ENCODE measurements around the gene BRSK2. TPM values are rescaled to one million over a fixed set of nuclear protein-coding genes. Genes with fewer than 3 reads are reported as not detected.

The BRSK2 gene
- total RNA-seq, 4 donors from 2014 or later: 0.26 to 0.30 TPM; not detected in 2

- Histone ChIP-seq H3K4me1 (no peaks in the 10 kb centered on the region), H3K27me3 (no peaks in the 10 kb centered on the region), H3K36me3 (peaks cover 57% of the 10 kb centered on the region), H3K4me3 (no peak overlapping the region), H3K9me3 (no peaks in the 10 kb centered on the region), H3K27ac (no peak overlapping the region)
- 75% methylated on average over 9 of the region's 9 CpGs for WGBS
- TF ChIP-seq POLR2A (IDR thresholded peaks at IDR 0.05): no peak
- TF ChIP-seq POLR2AphosphoS5 (IDR thresholded peaks at IDR 0.05): no peak
- no peak for DNase-seq (ENCODE audit: low spot score in 2 of 2)
Measured at GRCh38 chr11:1467270-1467669, 77.5 kb downstream of the BRSK2 start.

GRCh38 chr11:1468002-1468401 lies 78.3 kb downstream of the BRSK2 start:
- peaks cover 64% of the 10 kb centered on the region for H3K36me3 ChIP-seq

GRCh38 chr11:1468473-1469066 lies 78.8 kb downstream of the BRSK2 start:
- no peak overlapping the region for H3K27ac ChIP-seq
- WGBS: 93% methylated on average over 3 of the region's 19 CpGs
- TF ChIP-seq CTCF (IDR thresholded peaks at IDR 0.05) (no peak), POLR2A (IDR thresholded peaks at IDR 0.05) (no peak), POLR2AphosphoS5 (IDR thresholded peaks at IDR 0.05) (no peak), EP300 (IDR thresholded peaks at IDR 0.05) (no peak)

More at GRCh38 chr11:1468002-1468401, 78.3 kb downstream of the BRSK2 start:
- Histone ChIP-seq H3K4me3 (no peak overlapping the region), H3K27me3 (no peaks in the 10 kb centered on the region), H3K9me3 (no peaks in the 10 kb centered on the region), H3K27ac (no peak overlapping the region), H3K4me1 (no peaks in the 10 kb centered on the region)
- 83% methylated on average over 5 of the region's 18 CpGs for WGBS
- no peak for DNase-seq (ENCODE audit: low spot score in 2 of 2)
- TF ChIP-seq CTCF (IDR thresholded peaks at IDR 0.05): no peak
- no peak for TF ChIP-seq EP300 (IDR thresholded peaks at IDR 0.05)
- TF ChIP-seq POLR2A (IDR thresholded peaks at IDR 0.05): no peak
- TF ChIP-seq POLR2AphosphoS5 (IDR thresholded peaks at IDR 0.05): no peak

GRCh38 chr11:1469287-1469910 lies 79.7 kb downstream of the BRSK2 start:
- H3K4me1 ChIP-seq: no peaks in the 10 kb centered on the region
- no peak overlapping the region for H3K27ac ChIP-seq
- H3K27me3 ChIP-seq: no peaks in the 10 kb centered on the region
- peaks cover 78% of the 10 kb centered on the region for H3K36me3 ChIP-seq
- no peak for TF ChIP-seq CTCF (IDR thresholded peaks at IDR 0.05)
- TF ChIP-seq EP300 (IDR thresholded peaks at IDR 0.05): no peak
- no peak for TF ChIP-seq POLR2A (IDR thresholded peaks at IDR 0.05)
- TF ChIP-seq POLR2AphosphoS5 (IDR thresholded peaks at IDR 0.05): no peak
- WGBS: 66% methylated on average over 10 of the region's 19 CpGs
- H3K4me3 ChIP-seq: no peak overlapping the region
- no peak for DNase-seq (ENCODE audit: low spot score in 2 of 2)
- H3K9me3 ChIP-seq: no peaks in the 10 kb centered on the region

More at GRCh38 chr11:1468473-1469066, 78.8 kb downstream of the BRSK2 start:
- DNase-seq (ENCODE audit: low spot score in 2 of 2): no peak
- Histone ChIP-seq H3K9me3 (no peaks in the 10 kb centered on the region), H3K4me3 (no peak overlapping the region), H3K36me3 (peaks cover 70% of the 10 kb centered on the region), H3K4me1 (no peaks in the 10 kb centered on the region), H3K27me3 (no peaks in the 10 kb centered on the region)

GRCh38 chr11:1469911-1470680 lies 80.4 kb downstream of the BRSK2 start:
- no peak for DNase-seq (ENCODE audit: low spot score in 2 of 2)
- Histone ChIP-seq H3K9me3 (no peaks in the 10 kb centered on the region), H3K27me3 (no peaks in the 10 kb centered on the region), H3K4me3 (no peak overlapping the region), H3K4me1 (no peaks in the 10 kb centered on the region), H3K36me3 (peaks cover 80% of the 10 kb centered on the region), H3K27ac (no peak overlapping the region)
- TF ChIP-seq POLR2A (IDR thresholded peaks at IDR 0.05) (no peak), CTCF (IDR thresholded peaks at IDR 0.05) (no peak), POLR2AphosphoS5 (IDR thresholded peaks at IDR 0.05) (no peak), EP300 (IDR thresholded peaks at IDR 0.05) (no peak)
- WGBS: 88% methylated on average over 30 of the region's 35 CpGs
